PC-3 (cell line): ENCODE results near the gene PFKM.

Experiments
- CTCF ChIP-seq: fragments of 300-600 bp; sonication (generic); conservative IDR thresholded peaks from 2 replicates; pipeline ENCODE4 v1.5.1; 2017; ENCODE audit warnings: antibody characterized with exemption, low read depth, mild to moderate bottlenecking, low read length
- EZH2 ChIP-seq: fragments of 300-600 bp; sonication (generic); IDR thresholded peaks from one replicate; pipeline ENCODE4 v1.6.1; 2017; ENCODE audit warnings: antibody characterized with exemption, mild to moderate bottlenecking, low read length; ENCODE audit not compliant: unreplicated experiment
- EZH2phosphoT487 ChIP-seq: fragments of 300-600 bp; sonication (generic); IDR thresholded peaks from 2 replicates; pipeline ENCODE4 v1.6.1; 2018; ENCODE audit warnings: mild to moderate bottlenecking, antibody characterized with exemption, low read length, borderline replicate concordance

GRCh38 chr12:48128800-48129199 lies 9.6 kb downstream of the PFKM start:
- TF ChIP-seq CTCF (no peak), EZH2phosphoT487 (no peak), EZH2 (no peak)
